GM12864 (cell line): ENCODE measurements around the gene NOCT.
A peak's percentile ranks its signal among the peaks of the same experiment; 100 is the strongest.

ENCODE experiments used
- DNase-seq: peaks from one replicate; pipeline ENCODE4 v3.0.0-alpha.2; 2011; ENCODE audit warnings: low read depth
- H3K4me3 ChIP-seq: 2 replicates; pipeline ENCODE4 v1.5.1; 2011; ENCODE audit warnings: mild to moderate bottlenecking, low read depth, low read length, control low read depth
- CTCF ChIP-seq: IDR thresholded peaks from 2 replicates; pipeline ENCODE4 v1.5.1; 2011; ENCODE audit warnings: low read depth, mild to moderate bottlenecking, moderate library complexity, low read length, control low read depth, inconsistent platforms; ENCODE audit errors: missing control alignments

The NOCT gene

GRCh38 chr4:139076016-139076744 is 60.6 kb downstream of the NOCT start:
- H3K4me3 ChIP-seq = no peak overlapping the region
- no peak for TF ChIP-seq CTCF
- no peak for DNase-seq

- no peak for DNase-seq
- H3K4me3 ChIP-seq = no peak overlapping the region
- TF ChIP-seq CTCF = no peak
Measured at GRCh38 chr4:139077567-139078355, 62.2 kb downstream of the NOCT start.

- DNase-seq = no peak
- no peak overlapping the region for H3K4me3 ChIP-seq
- no peak for TF ChIP-seq CTCF
Measured at GRCh38 chr4:139078926-139079325, 63.3 kb downstream of the NOCT start.

GRCh38 chr4:139082750-139083606 is 67.4 kb downstream of the NOCT start:
- H3K4me3 ChIP-seq = peak overlapping the region; percentile 99
- peak; percentile 95 for DNase-seq
- TF ChIP-seq CTCF = no peak

- no peak for TF ChIP-seq CTCF
- H3K4me3 ChIP-seq = peak overlapping the region; percentile 99
- DNase-seq = no peak
Measured at GRCh38 chr4:139083607-139083955, 68.0 kb downstream of the NOCT start.

GRCh38 chr4:139083956-139084803 is 68.6 kb downstream of the NOCT start:
- DNase-seq = peak; percentile 83
- peak; percentile 20 for TF ChIP-seq CTCF
- H3K4me3 ChIP-seq = peak overlapping the region; percentile 99
